ENCODE measurements around the gene ETV1.

DNA sequence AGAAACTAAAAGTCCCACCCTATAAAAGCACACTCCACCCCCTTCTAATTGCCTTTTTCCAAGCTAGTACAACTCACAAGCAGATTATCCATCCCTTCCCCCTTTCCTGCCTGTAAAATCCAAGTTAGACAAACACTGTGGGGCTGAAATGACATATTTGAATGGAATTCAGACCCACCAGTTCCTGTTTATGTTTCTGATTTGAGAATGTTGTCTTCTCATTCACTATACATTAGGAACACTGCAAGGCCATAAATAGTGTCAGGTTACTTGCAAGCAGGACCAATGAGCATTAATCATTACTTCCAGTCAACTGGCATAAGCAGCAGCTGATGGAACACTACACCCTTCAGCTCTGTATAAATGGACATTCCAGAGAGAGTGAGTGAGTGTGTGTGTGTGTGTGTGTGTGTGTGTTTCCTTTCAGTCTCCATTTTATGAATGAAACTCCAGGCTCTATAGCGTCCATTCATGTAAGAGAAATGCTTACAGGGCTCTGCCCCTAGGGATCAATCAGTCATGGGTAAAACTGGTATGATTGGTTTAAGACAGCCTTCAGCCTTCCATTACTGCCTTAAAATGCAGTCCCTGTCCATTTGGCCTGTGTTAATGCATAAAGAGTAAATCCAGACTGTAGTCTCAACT, 69.3 kb downstream of the ETV1 start:
- TF ChIP-seq, protein P1, sequence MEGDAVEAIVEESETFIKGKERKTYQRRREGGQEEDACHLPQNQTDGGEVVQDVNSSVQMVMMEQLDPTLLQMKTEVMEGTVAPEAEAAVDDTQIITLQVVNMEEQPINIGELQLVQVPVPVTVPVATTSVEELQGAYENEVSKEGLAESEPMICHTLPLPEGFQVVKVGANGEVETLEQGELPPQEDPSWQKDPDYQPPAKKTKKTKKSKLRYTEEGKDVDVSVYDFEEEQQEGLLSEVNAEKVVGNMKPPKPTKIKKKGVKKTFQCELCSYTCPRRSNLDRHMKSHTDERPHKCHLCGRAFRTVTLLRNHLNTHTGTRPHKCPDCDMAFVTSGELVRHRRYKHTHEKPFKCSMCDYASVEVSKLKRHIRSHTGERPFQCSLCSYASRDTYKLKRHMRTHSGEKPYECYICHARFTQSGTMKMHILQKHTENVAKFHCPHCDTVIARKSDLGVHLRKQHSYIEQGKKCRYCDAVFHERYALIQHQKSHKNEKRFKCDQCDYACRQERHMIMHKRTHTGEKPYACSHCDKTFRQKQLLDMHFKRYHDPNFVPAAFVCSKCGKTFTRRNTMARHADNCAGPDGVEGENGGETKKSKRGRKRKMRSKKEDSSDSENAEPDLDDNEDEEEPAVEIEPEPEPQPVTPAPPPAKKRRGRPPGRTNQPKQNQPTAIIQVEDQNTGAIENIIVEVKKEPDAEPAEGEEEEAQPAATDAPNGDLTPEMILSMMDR (IDR thresholded peaks at IDR 0.05; ENCODE audit: low read length): no peak
- TF ChIP-seq EZH2 (optimal IDR thresholded peaks at IDR 0.05; ENCODE audit: low read depth, low read length) (no peak), EZH2phosphoT487 (IDR thresholded peaks at IDR 0.05; ENCODE audit: low read length) (no peak)

All from MM.1S (cell line).